Stimulated activated CD8-positive, alpha-beta memory T cell treated with anti-CD3 and anti-CD28 coated beads, Interleukin-12 subunit alpha, Interleukin-12 subunit beta, amount 100 ng/mL, for 4 hours (primary cell): ENCODE data around the gene MTMR2.
"Not testable (repeated sequence)": the region's sequence is repeated elsewhere in the genome, so short reads cannot be mapped to it uniquely, and the experiment has no call there.

Experiments
- DNase-seq: peaks from one replicate; pipeline ENCODE4 v3.0.0-alpha.2; 2020; ENCODE audit warnings: low read depth

The MTMR2 gene

DNA sequence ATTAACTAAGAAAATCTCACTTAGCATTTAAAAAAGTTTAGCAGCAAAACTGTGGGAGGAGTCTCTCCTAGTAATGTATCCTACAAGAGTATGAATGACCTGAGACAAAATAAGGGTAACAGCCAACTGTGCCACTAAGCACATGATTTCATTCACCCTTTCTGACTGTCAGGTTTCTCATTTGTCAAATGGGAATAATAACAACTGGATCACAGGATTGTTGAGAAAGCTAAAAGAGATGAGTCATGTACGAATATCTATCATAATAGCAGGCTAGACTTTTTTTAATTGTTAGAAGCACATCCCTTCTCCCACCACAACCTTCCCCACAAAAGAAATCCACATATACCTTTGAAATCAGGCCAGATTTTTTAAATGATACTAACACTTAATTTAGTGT is 39.5 kb downstream of the MTMR2 start:
- no peak for DNase-seq

DNA sequence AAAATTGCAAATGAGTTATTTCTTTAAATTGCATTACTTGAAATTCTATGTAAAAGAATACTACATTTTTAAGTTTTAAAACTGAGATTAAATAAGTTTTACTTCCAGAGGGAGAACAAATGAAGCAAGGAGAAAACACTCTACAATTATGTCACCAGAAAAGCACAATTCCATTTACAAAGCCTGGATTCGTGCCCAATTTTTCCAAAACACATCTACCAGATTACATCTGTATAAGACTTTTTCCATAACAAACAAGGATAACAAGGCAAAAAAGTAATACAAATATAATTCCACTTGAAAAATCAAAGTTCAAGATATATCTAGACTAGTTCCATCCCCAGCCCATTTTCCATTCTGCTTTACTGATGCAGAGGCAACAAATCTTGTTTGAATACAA is 40.5 kb downstream of the MTMR2 start:
- no peak for DNase-seq

DNA sequence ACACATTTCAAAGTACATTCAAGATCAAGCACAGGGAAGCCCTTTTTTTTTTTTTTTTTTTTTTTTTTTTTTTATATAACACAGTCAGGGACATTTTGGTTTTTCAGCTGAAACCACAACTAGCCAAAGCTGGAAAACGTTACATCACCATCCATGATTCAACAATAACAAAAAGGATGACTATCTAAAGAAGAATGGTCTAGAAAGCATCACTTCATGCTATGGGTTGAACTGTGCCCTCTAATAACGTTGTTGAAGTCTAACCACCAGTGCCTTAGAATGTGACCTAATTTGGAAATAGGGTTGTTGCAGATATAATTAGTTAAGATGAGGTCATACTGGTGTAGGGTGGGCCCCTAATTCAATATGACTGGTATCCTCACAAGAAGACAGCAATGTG is 46.6 kb downstream of the MTMR2 start:
- DNase-seq: no peak

DNA sequence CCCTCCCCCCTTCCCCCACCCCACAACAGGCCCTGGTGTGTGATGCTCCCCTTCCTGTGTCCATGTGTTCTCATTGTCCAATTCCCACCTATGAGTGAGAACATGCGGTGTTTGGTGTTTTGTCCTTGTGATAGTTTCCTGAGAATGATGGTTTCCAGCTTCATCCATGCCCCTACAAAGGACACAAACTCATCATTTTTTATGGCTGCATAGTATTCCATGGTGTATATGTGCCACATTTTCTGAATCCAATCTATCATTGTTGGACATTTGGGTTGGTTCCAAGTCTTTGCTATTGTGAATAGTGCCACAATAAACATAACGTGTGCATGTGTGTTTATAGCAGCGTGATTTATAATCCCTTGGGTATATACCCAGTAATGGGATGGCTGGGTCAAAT is 53.0 kb downstream of the MTMR2 start:
- not testable (repeated sequence) for DNase-seq

DNA sequence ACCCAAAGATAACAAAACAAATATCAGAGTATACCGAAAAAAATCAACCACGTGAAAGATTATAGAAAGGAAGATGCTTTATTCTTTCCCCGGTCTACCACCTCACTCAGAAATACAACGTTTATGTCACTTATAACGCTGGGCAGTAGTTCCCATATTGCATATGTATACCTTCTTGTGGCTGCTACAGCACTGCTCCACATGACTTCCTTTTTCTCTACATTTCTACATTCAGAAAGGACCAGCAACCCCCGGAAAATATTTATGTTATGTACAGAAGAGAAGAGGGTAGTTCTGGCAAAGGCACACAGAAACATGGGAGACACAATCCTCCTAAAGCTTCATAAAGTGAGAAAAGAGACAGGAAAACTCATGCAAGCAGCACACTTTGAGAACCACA is 56.8 kb downstream of the MTMR2 start:
- no peak for DNase-seq

DNA sequence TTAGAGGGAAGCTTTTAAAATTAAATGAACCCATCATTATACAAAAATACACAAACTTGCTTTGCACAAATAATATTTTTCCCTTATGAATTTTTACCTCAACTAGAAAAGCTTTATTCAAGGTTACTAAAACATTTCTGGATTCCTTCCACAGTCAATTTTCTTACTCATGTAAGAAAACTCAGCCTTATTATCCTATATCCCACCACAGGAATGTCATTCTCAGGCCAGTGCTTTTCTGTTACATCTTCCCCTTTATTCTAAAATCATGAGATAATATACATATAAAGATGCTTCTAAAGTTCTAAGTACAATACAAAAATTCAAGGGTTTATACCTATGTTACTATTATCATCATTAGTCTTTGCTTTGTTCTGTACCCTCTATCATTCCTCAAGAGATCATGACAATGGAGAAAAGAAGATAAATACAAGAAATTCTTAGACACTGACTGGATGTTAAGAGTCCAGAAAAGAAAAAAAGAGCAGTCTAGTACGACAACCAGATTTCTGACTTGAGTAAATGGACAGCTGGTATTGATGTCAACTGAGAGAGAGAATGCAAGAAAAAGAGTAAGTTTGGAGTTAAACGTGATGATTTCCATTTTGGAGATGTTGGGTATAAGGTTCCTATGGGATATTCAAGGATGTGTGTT is 60.3 kb downstream of the MTMR2 start:
- no peak for DNase-seq

DNA sequence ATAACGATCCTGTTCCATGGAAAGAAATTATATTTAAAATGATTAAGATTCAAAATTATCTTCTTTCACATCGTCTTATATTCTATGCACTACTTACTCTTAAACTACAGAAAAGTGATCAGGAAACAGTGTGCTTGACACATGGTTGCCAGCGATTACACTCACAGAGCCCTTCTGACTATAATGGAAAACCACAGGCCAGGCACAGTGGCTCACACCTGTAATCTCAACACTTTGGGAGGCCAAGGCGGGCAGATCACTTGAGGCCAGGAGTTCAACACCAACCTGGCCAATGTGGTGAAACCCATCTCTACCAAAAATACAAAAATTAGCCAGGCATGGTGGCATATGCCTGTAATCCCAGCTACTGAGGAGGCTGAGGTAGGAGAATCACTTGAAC is 63.9 kb downstream of the MTMR2 start:
- DNase-seq: not testable (repeated sequence)

DNA sequence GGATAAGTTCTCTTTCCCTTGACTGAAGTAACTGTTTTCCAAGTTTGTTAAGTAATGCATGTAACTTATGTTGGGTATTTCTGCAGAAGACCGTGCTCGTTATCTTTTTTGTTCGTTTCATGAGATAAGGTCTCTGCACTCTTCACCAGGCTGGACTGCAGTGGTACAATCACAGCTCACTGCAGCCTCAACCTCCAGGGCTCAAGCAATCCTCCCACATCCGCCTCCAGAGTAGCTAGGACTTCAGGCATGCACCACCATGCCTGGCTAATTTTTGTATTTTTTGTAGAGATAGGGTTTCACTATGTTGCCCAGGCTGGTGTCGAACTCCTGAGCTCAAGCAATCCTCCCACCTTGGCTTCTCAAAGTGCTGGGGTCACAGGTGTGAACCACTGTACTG is 69.5 kb downstream of the MTMR2 start:
- not testable (repeated sequence) for DNase-seq

DNA sequence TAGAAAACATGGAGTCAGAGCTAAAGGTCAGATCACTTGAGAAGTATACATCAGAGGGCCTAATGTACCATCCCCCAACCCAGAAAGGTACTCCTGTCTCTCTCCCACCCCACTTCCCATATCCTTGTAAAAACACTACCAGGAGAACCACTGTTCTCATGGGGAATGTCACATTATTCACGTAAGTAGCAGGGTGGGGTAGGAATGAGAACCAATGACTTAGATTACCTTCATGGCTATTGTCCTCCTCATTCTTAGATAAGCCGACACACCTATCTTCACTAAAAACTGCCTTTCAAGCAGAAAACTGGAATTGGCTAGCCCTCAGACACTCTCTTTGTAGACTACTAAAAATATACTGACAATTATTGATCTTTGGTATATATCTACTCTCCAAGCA is 70.0 kb downstream of the MTMR2 start:
- no peak for DNase-seq

DNA sequence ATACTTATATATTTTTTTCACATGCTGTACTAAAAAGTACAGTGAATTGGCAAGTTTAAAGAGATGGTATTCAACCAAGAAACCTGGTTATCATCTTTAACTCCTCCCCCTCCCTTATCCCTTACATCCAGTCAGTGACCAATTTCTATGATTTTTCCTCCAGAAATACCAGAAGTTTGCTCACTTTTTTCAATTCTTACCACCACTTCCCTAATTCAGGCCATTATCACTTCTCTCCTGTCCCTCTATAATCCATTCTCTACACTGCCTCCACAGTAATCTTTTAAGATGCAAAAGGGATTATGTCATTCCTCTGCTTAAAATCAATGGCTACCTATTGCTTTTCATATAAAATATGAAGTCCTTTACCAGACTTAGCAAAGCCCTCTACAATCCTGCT is 70.8 kb downstream of the MTMR2 start:
- DNase-seq: no peak

DNA sequence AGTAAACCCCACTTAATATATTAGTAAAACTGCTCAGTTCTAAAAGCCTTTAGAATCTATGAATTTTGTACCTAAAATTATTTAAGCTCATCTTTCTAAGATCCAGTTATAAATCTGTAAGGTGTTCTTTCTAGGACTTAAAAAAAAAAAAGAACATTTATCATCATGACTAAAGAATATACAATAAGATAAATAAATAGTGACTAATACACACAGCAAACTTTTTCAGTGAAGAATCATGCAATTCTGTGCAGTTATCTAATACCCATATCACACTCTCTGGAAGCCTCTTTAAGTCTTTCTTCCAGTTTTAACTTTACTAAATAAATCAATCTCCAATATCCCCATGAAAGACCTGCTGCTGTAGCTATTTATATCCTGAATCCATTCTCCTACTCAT is 73.8 kb downstream of the MTMR2 start:
- DNase-seq: no peak

DNA sequence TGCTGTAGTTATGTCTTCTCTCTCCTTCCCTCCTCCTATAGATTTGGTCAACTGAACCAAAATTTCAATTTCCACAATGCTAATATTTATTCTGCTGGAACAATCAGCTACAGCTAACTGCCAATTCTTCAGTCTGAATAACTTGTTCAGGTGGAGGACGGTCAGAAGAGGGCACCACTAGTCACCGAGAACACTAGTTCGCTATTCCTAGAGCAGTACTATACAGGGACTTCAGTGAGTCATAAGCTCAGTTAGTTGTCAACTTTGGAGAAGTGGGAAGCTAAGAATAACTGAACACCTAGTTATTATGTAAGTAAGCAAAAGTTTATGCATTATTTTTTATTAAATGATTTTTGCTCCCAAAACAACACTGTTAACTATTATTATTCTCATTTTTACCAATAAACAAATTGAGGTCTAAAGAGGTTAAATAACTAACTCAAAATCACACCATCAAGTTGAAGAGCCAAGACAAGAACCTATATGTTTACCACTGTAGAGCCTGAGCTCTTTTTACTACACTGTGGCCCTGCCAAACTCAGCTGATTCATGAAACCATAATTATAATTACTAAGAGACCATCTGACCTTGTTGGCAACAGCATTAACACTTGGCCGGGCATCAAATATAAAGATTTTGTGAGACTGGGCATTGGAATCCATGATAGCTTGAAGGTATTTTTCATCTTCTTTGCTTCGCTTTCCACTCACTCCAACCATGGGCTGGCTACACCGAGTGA is 74.7 kb downstream of the MTMR2 start:
- DNase-seq: no peak

DNA sequence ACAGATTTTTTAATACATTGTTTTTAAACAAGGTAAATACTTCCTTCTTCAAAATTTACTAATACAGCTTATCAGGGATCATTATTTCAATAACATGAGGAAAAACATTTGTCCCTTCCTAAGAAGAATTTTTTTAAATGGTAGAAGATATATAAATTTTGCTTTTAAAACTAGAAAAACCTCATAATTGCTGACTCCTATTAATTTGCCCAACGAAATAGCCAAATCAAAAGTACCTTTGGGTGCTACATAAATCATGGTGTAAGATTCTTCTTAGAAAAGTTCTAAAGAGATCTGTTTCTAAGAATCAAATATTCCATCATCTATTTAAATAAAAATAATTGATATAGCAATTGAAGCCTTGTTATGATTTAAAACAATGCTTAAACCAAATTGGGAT is 78.7 kb downstream of the MTMR2 start:
- no peak for DNase-seq

DNA sequence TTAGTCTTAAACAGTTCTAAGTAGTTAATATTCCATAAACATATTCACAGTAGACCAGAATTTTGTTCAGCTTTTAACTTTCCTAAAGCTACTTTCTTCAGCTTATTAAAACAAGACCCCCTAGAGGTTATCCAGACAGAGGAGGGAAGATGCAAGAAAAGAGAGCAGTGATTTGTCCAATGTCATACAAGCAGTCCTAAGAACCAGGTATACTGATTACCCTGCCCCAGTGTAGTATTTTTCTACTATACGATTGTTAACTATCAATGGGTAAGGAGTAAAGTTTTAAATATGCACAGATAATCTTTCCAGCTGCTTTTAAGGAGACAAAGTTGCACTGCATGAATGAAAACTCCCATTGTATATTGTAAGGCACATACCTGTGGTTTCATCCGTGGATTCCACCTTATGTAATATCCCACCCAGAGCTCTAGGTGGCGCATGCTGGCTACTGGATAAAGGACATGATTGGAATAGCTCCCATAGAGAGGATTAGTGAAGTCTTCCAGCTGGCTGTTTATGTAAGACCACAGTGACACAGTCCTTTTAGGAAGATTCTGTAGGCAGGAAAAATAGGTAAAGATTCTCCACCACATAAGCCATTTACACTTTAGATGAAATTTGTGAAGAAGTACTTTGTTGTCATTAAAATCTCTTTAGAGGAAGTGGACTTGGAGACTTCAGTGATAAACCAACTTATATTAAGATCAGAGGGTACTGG is 88.0 kb downstream of the MTMR2 start:
- peak; percentile 1 for DNase-seq

DNA sequence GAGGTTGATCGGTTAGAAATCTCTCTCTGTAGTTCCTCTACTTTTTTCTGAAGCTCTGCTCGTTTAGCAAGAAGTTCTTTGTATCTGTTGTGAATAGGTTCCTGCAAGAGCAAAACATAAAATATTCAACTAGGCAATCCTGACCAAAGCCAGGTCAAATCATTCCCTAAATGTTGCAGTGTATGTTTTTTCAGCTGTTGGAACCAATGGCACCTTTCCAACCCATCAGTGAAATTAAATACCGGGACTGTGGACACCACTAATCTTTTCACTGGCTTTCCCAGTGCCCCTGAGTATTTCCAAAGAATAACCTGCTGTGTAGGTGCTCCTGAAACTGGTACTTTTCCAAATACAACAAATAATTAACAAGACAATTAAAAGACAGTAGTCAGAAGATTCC is 88.6 kb downstream of the MTMR2 start:
- DNase-seq: no peak

DNA sequence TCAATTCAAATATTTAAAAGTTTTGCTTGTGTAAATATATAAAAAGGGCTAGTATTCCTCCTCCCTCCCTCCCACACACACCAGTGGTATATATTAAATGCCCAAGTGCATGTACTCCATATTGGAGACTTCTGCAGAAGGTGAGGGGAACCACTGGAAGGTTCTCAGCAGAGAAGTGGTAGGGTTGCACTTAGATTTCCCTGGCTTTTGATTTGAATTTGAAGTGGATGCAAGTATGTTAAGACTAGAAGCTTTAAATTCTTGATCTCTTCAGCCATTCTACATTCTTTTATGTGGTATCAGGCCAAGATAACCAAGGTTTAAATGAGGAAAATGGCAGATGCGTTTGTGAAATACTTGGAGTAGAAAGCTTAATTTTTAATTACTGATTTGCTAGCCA is 90.5 kb downstream of the MTMR2 start:
- DNase-seq: no peak

DNA sequence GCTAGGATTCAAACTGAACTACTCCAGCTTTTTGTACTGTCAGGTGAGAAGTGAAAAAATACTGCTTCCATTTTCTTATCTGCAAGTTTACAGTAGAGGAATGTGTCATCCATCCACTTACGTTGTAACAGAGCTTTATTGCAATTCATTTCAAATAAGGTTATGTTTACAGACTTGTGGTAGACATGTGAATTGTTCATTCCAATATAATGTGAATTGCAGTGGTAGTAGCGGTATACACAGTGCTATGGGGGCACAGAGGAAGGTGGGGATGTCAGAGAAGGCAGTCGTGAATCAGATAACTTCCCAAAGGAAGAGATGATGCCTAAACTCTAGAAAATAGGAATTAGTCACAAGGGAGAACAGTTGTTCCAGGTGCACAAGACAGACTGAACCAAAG is 91.1 kb downstream of the MTMR2 start:
- no peak for DNase-seq

DNA sequence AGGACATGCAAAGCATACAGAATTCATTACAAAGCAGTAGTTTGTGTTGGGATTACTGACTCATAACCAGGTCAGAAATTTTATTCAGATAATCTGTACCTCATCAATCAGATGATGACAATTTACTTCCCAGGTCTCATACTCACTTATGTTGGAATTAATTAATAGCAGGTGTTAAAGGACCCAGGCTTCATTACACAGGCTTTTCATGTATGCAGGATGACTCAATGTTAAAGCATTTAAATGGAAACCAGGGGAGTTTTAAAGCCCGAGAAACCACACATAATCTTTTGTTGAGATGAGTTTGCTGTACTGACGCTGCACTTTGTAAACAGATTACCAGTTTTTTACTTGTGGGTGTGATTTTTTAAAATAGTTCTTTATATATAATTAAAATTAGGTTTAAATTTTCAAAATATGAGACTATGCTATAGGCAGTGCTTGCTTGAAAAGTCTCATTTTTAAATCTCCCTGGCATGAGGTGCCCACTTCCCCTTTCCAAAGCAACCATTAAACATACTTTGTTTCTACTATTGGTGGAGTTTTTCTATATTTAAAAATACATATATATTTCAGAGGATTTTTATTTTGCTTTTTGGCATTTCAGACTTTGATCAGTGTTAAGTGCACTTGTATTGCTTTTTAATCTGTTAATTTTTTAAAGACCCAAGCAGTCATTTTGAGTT is 92.6 kb downstream of the MTMR2 start:
- no peak for DNase-seq

DNA sequence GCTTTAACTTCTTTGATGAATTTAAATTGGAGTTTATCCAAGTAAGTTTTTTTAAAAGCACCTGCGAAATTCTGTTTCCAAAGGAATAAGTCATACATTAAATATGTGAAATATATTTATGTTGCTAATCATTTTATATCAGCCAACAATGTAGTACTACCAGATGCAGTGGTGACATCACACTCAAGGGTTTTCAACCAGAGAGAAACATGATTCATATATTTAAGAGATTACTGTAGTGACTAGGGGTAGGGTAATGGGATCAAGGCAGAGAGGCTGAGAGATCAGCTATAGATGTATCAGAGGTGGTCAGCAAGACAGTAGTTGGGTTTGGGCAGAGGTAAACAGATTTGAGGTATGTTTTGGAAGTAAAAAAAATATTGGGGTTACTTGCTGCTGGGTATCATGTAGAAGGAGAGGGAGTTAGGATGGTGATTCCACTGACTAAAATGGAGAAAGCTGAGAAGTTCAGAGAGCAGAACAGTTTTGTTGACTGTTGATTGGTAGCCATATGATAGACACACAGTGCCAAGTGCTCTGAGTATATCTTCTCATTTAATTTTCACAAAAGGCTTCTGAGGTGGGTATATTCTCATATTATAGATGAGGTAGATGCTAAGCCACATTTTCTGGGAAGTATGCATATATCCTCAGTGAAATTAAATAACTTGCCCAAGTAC is 94.2 kb downstream of the MTMR2 start:
- DNase-seq: no peak

DNA sequence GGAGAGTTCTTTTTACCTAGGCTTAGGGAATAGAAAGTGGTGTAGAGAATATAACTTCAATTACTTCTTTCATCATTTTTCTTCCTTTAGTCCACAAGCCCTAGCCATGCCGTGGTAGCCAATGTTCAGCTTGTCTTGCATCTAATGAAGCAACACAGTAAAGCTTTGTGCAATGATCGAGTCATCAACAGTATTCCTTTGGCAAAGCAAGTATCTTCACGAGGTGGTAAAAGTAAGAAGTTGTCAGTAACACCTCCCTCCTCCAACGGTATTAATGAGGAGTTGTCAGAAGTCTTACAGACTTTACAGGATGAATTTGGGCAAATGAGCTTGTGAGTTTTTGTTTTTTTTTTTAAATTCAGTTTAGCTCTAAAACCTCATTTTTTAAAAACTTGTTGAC is 96.2 kb downstream of the MTMR2 start:
- no peak for DNase-seq

DNA sequence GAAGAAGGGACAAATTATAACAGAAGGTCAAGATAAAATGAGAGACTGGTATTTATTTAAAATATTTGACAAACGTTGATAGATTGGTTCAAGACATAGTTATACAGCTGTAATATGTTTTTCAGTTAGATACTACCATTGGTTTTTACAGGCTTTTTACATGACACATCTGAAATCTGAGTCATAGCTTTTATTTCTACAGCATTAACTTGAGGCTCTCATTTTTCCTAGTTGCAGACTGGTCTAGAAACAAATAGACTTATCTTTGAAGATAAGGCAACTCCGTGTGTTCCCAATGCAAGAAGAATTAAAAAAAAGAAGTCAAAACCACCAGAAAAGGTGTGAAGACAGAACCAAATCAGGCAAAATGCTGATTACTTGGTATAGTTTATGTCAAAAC is 102.3 kb downstream of the MTMR2 start:
- no peak for DNase-seq

DNA sequence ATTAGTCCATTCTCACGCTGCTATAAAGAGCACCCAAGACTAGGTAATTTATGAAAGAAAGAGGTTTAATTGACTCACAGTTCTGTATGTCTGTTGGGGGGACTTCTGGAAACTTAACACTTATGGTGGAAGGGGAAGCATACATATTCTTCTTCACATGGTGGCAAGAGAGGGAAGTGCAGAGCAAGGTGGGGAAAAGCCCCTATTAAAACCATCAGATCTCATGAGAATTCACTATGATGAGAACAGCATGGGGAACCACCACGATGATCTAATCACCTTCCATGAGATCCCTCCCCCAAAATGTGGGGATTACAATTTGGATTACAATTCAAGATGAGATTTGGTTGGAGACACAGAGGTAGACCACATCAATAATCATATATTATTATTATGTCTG is 107.9 kb downstream of the MTMR2 start:
- no peak for DNase-seq
